ENCODE measurements around the gene VAC14.

Gene VAC14

GRCh38 chr16:70784692-70785555 is 16.0 kb downstream of the VAC14 start:
- DNase-seq, result no peak

DNA sequence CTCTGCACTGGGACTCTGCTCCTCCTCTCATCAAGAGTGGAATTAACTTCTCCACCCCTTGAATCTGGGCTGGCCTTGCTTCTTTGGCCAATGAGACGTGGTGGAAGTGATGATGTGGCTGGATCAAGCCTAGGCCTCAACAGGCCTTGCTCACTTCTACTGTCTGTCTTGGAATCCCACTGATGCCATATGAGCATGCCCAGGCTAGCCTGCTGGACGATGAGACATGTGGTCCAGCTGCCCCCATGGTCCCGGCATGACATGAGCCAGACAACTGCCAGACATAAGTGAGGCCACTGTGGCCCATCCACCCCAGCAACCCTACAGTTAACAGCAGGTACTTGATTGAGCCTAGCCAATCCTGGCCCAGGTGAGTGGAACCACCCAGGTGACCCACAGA is 18.7 kb downstream of the VAC14 start:
- DNase-seq, result no peak

- no peak for DNase-seq
Measured at GRCh38 chr16:70781800-70782199, 19.2 kb downstream of the VAC14 start.

DNA sequence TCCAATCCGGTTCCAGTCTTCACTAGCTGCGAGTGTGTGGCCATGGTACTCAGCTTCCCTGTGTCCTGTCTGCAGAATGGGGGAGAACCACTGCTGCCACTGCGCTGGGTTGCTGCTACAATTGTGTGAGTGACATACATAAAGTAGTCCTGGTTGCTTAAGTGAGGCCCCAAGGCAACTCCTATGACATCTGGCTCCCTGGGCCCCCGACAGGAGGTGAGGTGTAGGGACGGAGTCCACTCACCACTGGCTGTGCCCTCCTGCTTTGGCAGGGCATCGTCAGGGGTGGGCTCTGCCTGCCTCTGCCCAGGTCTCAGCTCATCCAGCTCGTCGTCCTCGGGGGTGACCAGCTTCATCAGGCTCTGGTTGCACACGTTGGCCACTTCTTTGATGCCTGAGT is 20.4 kb downstream of the VAC14 start:
- DNase-seq, result no peak

DNA sequence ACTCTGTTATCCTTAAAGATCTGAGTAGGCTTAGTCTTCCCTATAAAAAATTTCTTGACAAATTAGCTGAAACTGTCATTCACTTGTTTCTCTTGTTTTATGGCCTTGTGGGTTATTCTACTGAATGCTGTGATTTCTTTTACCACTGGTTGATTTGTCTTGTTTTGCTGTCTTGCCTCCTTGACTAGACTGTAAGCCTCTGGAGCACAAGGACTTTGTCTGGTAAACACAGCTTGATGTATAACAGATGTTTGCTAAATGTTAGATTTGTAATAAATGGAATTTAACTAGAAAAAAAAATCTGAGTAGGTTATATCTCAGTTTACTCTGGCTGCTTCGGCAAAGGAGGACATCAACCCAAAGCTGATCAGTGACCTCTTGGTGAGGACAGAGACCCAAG is 21.6 kb downstream of the VAC14 start:
- no peak for DNase-seq

- no peak for DNase-seq
Measured at GRCh38 chr16:70778901-70779309, 22.1 kb downstream of the VAC14 start.

- DNase-seq, result no peak
Measured at GRCh38 chr16:70777973-70778406, 23.0 kb downstream of the VAC14 start.

- DNase-seq, result no peak
Measured at GRCh38 chr16:70777496-70777895, 23.5 kb downstream of the VAC14 start.

- no peak for DNase-seq
Measured at GRCh38 chr16:70775399-70775798, 25.6 kb downstream of the VAC14 start.

DNA sequence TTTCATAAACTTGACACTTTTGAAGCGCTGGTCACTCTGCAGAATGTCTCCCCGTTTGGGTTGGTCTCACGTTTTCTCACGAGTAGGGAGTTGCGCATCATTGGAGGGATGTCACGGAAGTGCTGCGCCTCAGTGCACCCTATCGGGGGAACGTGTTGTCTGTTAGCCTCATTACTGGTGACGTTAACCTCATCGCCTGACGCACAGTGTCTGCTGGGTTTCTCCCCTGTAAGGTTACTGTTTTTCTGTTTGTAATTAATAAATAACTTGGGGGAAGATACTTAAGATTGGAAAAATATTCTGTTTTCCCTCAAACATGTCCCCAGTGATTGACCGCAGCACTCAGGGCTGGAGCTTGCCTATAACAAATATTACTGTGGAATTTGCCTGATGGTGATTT is 26.7 kb downstream of the VAC14 start:
- DNase-seq, result no peak

DNA sequence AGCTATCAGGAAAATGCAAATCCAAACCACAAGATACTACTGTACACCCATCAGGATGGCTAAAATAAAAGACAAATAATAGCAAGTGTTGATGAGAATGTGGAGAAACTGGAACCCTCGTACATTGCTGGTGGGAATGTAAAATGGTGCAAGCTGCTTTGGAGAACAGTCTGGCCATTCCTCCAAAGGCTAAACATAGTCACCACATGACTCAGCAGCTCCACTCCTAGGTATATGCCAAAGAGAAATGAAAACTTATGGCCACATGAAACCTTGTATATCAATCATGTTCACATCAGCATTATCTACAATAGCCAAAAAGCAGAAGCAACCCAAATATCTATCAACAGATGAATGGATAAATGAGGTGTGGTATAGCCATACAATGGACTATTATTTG is 28.5 kb downstream of the VAC14 start:
- DNase-seq, result no peak

- no peak for DNase-seq
Measured at GRCh38 chr16:70770626-70771552, 30.1 kb downstream of the VAC14 start.

DNA sequence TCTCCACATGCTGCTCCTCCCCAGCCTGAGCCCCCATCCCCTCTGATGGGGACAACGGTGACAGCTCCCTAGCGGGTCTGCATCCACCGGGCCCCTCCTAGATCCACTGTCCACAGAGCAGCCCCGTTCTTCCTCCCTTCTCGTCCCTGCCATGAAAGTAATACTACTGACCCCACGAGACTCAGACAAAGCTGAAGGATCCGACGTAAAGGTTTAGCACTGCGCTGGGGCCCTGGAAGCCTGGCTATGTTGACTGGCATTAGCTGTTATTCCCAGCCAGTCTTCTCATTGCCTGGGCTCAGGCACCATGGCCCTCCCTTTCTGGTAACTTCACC is 30.7 kb downstream of the VAC14 start:
- DNase-seq, result no peak

- no peak for DNase-seq
Measured at GRCh38 chr16:70769761-70770160, 31.2 kb downstream of the VAC14 start.

DNA sequence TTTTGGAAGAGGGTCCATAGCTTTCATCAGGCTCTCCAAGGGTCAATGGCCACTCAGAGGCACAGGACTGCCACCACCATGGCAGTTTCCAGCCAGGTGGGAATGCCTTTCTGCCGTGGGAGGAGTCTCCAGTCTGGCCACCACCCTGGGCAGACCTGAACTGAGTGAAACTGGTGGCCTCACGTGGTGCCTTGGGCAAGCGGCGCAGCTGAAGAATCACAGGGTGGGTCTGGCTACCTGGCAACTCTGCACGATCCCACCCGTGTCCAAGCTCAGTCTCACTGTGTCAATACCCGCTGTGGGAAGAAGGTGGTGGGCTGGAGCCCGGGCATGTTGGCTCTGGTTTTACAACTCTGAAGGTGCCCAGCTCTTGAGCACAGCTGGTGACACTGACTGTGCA is 31.8 kb downstream of the VAC14 start:
- no peak for DNase-seq

GRCh38 chr16:70768203-70768580 is 32.8 kb downstream of the VAC14 start:
- no peak for DNase-seq

- no peak for DNase-seq
Measured at GRCh38 chr16:70767377-70768202, 33.4 kb downstream of the VAC14 start.

- no peak for DNase-seq
Measured at GRCh38 chr16:70766658-70767057, 34.3 kb downstream of the VAC14 start.

DNA sequence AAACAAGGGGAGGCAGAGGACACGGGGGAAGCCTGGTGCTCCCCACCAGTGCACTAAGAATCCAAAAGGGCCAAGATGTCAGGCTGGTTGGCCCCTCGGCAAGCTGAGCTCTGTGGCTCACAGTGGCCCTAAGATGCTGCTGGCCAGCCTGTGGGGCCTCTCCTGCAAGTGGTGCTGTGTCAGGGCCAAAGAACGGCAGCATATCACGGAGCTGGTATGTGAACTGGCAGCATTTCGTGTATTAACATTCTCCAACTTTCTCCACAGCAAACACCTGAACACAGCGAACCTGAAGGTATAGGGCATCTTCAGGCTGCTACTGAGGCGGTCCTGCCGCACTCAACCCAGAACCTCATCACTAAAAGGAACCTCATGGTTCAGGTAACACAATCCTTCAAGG is 34.8 kb downstream of the VAC14 start:
- DNase-seq, result no peak

DNA sequence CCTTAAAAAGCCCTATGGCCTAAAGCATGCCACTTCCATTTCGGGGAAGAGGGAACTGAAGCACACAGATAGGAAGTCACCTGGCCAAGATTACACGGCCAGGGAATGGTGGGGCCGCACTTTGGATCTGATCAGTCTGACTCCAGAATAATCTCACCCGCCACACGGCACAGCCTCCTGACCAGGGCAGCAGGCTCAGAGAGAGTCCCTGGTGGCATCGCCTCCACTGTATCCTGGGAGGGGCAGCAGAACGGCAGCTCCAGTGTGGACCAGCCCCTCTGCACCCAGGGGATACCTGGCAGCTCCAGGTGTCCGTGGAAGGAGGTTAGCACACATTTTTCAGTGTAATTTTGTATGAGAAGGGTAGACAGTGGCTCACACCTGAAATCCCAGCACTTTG is 35.5 kb downstream of the VAC14 start:
- no peak for DNase-seq

- no peak for DNase-seq
Measured at GRCh38 chr16:70764632-70765031, 36.3 kb downstream of the VAC14 start.

DNA sequence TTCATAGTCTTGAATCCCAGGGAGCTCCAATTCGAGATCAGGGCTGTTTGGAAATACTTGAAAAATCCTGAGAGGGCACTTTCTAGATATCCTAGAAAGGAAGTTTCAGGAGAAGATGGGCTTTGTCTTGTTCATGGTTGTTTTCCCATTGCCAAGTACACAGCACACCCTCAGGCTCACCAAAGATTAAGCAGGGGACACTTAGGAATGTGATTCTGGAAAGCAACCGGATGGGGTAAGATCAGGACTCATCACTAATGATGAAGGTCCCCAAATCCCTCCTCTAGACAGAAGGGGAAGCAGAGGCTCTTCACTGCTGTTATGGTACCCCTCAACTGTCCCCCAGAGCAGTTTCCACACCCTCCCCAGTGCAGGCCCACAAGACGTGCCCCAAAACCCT is 40.7 kb downstream of the VAC14 start:
- no peak for DNase-seq

DNA sequence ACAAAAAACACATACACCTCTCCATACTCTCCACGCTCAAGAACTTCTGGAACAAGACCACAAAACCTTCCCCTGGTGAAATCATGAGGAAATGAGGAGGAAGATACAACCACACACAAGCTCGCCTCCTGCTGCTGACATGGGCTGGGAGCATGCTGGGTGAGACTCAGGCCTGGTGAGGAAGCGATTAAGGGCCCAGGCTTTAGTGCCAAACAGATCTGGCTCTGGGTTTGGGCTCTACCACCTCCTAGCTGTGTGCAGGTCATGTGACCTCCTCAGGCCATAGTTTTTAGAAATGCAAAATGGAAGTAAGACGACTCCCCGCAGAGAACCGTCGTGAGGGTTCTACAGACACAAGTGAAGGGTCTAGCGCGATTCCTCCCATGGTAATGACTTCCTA is 41.3 kb downstream of the VAC14 start:
- no peak for DNase-seq
